C4-2B (cell line): ENCODE results near the gene ADI1.

Experiments
- H3K27ac ChIP-seq: fragments of 450-650 bp; 2 replicates; pipeline ENCODE4 v1.5.1; 2017
- ZFX ChIP-seq: fragments of 450-650 bp; IDR thresholded peaks from 2 replicates; pipeline ENCODE4 v1.6.1; 2017
- TF ChIP-seq, protein P1 (sequence below): fragments of 450-650 bp; conservative IDR thresholded peaks from 2 replicates; pipeline ENCODE4 v1.5.1; 2017; ENCODE audit warnings: mild to moderate bottlenecking

ADI1 gene

DNA sequence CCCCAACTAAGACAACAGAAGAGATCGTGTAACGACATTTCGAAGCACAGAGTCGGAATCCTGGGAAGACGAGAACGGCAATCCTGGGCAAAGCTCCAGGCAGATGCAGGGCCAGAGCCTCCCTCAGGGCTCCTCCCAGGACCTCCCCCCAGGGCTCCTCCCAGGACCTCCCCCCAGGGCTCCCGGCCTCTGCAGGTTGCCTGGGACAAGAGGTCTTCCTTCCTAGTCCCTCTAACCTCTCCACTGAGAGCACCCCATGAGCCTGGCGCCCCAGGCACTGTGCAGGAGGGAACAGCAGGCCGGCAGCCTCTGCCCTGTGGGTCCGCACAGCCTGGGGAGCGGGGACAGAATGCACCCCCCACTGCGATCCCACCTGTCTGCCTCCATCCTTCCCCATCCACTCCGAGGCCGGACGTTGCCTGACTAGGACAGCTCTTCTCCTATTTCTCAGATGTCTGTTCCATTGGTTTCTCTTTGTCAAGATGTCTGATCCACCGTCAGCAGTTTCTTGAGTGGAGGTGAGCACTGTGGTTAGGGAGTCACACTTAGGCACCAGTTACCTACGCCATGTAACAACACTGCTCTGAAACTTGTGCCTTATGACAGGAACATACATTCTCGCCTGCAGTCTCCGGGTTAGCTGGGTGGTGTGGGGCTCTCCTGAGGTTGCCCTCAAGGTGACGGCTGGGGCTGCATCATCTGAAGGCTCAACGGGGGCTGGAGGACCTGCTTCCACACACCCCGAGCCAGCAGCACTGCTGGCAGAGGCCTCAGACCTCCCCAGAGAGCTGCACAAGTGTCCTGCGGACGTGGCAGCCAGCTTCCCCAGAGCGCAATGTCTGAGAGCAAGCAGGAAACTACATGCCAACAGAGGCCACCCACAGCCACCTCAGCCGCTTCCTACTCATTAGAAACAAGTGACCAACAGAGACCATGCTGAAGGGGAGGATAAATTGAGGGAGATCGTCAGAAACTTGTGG, 28.9 kb downstream of the ADI1 start:
- no peak for TF ChIP-seq ZFX
- TF ChIP-seq, protein P1, sequence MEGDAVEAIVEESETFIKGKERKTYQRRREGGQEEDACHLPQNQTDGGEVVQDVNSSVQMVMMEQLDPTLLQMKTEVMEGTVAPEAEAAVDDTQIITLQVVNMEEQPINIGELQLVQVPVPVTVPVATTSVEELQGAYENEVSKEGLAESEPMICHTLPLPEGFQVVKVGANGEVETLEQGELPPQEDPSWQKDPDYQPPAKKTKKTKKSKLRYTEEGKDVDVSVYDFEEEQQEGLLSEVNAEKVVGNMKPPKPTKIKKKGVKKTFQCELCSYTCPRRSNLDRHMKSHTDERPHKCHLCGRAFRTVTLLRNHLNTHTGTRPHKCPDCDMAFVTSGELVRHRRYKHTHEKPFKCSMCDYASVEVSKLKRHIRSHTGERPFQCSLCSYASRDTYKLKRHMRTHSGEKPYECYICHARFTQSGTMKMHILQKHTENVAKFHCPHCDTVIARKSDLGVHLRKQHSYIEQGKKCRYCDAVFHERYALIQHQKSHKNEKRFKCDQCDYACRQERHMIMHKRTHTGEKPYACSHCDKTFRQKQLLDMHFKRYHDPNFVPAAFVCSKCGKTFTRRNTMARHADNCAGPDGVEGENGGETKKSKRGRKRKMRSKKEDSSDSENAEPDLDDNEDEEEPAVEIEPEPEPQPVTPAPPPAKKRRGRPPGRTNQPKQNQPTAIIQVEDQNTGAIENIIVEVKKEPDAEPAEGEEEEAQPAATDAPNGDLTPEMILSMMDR = no peak
- no peak overlapping the region for H3K27ac ChIP-seq

DNA sequence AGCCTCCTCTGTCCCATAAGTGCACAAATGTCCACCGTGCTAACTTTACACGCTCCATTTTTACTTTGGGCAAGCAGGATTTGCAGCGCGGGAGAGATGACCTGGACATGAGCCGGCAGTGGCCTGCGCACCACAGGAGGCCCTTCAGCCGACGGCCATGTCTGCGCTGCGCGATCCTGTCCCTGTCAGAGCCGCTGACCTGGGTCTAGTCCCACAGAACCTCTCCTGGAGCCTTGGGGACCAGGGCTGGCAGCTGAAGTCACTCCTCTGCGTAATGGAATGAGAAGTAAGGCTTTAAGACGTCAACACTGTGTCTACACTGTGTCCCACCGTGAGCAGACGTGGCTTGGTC, 29.6 kb downstream of the ADI1 start:
- no peak overlapping the region for H3K27ac ChIP-seq
- TF ChIP-seq, protein P1 = no peak
- no peak for TF ChIP-seq ZFX

DNA sequence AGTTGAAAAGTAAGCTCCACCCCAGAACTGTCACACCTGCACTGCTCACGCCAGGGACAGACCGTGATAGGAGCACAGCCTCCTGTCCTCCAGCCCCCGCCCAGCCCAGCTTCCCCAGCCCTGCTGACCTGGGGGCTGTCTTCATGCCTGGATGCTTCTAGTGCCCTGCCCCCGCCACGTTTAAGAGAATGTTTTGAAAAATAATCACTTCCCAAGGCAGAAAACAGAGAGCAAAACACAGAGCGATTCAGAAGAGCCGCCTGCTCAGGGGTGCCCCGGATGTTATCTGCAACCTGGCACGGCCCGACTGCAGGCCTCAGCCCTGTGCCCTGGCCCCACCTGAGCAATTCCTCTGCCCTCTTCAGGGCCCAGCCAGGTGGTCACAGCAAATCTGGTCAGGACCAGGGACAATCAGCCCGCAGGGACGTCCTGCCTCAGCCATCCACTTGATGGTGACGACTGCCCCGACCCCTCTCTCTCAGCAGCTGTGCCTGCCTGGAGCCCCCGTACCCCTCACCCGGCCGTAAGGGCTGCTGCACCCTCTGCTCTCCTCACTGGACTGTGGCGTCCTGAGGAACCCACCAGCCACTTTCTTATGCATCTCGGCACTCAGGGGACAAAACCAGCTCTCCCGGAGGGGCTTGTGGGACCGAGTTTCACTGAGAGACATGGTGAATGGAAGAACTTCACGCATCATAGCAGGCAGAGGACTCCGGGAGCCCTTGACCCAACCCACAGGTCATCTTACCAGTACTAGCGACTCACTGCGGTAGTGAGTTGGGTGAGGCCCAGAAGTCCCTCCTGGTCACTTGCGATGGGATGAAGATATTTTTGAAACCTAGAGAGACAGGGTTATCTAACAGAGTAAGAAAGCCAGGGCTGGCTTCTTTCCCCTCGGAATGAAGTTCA, 30.2 kb downstream of the ADI1 start:
- no peak for TF ChIP-seq ZFX
- TF ChIP-seq, protein P1 = no peak
- no peak overlapping the region for H3K27ac ChIP-seq

DNA sequence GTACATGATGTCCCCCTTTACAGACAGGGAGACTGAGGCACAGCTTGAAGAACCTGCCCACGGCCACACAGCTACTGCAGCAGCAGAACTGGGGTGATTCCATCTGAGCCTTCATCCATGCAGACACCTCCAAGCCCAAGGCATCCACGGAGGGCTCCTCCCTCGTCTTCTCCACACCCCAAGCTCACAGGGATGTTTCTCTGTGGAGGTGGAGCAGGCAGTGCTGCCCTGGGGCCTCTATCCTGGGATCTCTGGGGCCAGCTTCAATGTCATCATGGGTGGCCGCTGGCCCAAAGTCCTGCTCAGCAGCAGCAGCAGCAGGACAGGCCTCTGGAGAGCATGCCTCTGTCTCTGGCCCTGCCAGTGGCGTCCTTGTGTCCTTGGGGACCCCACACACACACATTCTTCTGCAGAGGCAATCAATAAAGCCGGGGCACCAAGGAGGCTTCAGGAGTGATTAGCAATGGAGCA, 31.2 kb downstream of the ADI1 start:
- no peak overlapping the region for H3K27ac ChIP-seq
- TF ChIP-seq, protein P1 = no peak
- TF ChIP-seq ZFX = no peak

DNA sequence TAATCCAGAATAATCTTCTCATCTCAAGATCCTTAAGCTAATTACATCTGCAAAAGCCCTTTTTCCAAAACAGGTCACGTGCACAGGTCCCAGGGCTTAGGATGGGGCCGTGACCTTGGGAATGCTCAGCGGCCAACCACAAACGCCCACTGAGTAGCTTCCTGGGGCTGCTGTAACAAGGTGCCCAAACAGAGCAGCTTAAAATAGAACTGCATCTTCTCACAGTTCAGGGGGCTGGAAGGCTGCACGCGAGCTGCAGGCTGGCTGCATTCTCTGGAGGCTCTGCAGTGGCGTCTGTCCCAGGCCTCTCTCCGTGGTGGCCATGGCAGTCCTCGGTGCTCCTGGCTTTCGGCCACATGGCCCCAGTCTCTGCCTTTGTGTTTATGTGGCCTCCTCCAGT, 31.9 kb downstream of the ADI1 start:
- no peak overlapping the region for H3K27ac ChIP-seq
- TF ChIP-seq, protein P1 = no peak
- TF ChIP-seq ZFX = no peak

DNA sequence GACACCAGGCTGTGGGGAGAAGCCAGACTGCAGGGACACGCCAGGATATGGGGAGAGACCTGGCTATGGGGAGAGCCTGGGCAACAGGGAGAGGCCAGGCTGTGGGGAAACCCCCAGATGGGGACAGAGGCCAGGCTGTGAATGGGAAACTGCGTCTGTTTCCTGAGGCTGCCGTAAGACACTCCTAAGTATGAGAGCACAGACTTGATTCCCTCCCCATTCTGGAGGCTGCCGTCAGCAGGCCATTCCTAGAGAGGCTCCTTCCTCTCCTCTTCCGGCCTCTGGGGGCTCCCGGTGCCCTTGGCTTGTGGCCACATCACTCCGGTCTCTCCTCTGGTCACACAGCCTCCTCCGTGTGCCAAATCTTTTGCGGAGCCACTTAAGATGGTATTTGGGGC, 32.3 kb downstream of the ADI1 start:
- no peak for TF ChIP-seq ZFX
- TF ChIP-seq, protein P1 = no peak

More for the DNA sequence above, 32.3 kb downstream of the ADI1 start:
- no peak overlapping the region for H3K27ac ChIP-seq
